ENCODE data around the gene NECAB2. TPM values are rescaled to one million over a fixed set of nuclear protein-coding genes. Genes with fewer than 3 reads are reported as not detected.

The NECAB2 gene
- total RNA-seq, 6 donors from 2014 or later = 0.40 to 1.2 (median 0.44) TPM; not detected in 3

DNA sequence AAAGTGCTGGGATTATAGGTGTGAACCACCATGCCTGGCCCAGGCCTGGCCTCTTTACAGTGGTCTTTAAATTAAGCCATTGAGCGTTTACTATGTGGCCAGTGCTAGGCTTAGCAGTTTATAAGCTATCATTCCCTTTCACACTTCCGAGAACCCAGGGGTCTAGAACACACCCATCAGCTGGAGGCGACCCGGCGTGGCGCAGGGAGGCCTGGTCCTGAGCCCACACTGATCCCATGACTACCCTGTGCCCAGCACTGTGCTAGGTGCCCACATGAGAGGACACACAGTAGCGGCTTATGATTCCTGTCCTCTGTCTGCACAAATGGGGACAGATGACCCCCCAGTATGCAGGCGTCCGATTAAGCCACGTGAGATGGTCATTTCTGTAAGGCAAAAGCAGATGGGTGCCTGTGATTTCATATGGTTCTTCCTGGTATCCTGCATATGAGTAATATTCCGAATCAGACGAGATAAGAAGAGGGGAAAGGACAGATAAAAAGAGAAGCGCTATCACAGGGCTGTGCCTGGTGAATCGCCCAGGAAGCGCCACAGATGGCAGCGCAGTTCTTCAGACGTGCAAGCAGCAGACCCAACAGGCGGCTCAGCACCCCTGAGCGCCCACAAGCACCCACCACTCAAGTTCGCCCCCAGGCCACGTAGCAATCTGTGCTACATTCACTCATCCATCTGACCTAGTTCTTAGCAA is 9.8 kb upstream of the NECAB2 start:
- Histone ChIP-seq H3K9me3 (no peaks in the 10 kb centered on the region), H3K27ac (no peak overlapping the region), H3K36me3 (peaks cover 3 to 55% (median 44%) of the 10 kb centered on the region in 4 donors), H3K4me1 (peaks cover 17 to 34% (median 18%) of the 10 kb centered on the region in 4 donors), H3K27me3 (no peaks in the 10 kb centered on the region), H3K4me3 (no peak overlapping the region)
- no peak for DNase-seq
- TF ChIP-seq, protein P1, sequence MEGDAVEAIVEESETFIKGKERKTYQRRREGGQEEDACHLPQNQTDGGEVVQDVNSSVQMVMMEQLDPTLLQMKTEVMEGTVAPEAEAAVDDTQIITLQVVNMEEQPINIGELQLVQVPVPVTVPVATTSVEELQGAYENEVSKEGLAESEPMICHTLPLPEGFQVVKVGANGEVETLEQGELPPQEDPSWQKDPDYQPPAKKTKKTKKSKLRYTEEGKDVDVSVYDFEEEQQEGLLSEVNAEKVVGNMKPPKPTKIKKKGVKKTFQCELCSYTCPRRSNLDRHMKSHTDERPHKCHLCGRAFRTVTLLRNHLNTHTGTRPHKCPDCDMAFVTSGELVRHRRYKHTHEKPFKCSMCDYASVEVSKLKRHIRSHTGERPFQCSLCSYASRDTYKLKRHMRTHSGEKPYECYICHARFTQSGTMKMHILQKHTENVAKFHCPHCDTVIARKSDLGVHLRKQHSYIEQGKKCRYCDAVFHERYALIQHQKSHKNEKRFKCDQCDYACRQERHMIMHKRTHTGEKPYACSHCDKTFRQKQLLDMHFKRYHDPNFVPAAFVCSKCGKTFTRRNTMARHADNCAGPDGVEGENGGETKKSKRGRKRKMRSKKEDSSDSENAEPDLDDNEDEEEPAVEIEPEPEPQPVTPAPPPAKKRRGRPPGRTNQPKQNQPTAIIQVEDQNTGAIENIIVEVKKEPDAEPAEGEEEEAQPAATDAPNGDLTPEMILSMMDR (IDR thresholded peaks at IDR 0.05) = no peak
- TF ChIP-seq POLR2AphosphoS5 (IDR thresholded peaks at IDR 0.05) (no peak), EP300 (IDR thresholded peaks at IDR 0.05) (no peak), POLR2A (IDR thresholded peaks at IDR 0.05) (no peak)
- WGBS, 2 donors = 85 to 91% methylated on average over 15 to 21 of the region's 21 CpGs
- no peak for ATAC-seq (ENCODE audit: low FRiP score in 2 of 2)

DNA sequence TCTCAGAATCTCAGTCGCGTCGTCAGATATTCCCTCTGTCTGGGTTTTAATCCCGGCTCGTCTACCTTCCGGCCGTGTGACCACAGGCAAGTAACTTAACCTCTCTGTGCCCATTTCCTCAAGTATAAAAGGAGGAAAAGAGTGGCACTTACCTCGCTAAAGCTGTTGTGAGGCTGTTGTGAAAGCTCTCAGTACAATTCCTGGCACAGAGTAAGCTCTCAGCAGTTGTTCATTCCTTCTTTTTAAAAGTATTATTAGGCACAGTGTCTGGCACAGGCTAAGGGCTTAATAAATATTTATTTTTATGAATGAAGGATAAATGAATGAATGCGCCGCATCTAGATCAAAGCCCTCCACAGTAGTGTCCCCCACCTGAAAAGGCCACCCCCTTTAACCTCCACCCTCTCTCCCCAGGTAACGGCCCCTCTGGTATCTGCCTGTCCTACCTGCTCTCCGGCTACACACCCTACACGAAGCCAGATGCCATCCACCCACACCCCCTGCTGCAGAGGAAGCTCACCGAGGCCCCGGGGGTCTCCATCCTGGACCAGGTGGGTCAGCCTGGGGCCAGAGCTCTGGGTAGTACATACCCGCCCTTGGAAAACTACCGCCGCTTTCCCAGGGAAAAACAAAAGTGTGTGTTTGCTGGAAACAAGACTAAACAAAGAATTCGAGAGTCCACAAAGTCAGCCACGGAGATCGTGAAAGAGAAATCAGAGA is 9.0 kb upstream of the NECAB2 start:
- no peak for DNase-seq
- Histone ChIP-seq H3K27me3 (no peaks in the 10 kb centered on the region), H3K9me3 (no peaks in the 10 kb centered on the region), H3K4me1 (peaks cover 9 to 27% (median 13%) of the 10 kb centered on the region in 4 donors), H3K27ac (no peak overlapping the region), H3K4me3 (no peak overlapping the region), H3K36me3 (peaks cover 3 to 62% (median 44%) of the 10 kb centered on the region in 4 donors)
- 69 to 83% methylated on average over 17 to 21 of the region's 21 CpGs for WGBS, 2 donors
- ATAC-seq (ENCODE audit: low FRiP score in 2 of 2) = no peak
- no peak for TF ChIP-seq POLR2AphosphoS5 (IDR thresholded peaks at IDR 0.05)
- TF ChIP-seq, protein P1 (IDR thresholded peaks at IDR 0.05) = no peak
- no peak for TF ChIP-seq EP300 (IDR thresholded peaks at IDR 0.05)
- no peak for TF ChIP-seq POLR2A (IDR thresholded peaks at IDR 0.05)

DNA sequence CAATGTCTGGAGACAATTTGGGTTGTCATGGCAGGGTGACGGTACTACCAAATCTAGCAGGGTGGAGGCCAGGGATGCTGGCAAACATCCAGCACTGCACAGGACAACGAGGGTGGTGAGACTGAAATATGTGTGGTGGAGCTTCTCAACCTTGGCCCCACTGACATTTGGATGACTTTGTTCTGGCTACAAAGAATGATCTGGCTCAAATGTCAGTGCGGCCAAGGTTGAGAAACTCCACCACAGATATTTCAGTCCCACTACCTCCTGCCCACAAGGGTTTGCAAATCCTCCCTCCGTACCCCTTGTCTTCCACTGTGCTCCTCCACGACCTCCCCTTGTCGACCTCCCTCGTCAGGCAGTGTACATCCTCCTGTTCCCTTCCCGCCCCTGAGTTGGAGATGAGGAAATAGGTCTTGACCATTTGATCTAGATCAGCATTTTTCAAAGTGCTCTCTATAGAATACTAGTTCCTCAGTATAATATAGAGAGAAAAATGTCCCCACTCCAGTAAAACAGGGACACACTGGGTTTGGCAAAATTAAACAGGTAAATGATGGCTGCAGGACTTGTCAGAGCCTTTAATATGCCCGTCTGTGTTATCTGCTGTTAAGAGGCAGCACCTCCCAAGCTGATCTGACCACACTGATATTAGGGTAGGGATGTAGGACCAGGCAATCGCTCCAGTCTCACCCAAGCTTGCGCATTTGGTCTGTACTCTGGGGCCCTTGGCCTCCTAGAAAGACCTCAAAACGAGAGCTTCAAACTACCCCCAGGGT is 8.2 kb upstream of the NECAB2 start:
- Histone ChIP-seq H3K4me3 (no peak overlapping the region), H3K36me3 (peaks cover 3 to 70% (median 44%) of the 10 kb centered on the region in 4 donors), H3K27ac (no peak overlapping the region), H3K4me1 (peaks cover 1 to 18% (median 5%) of the 10 kb centered on the region in 4 donors), H3K9me3 (no peaks in the 10 kb centered on the region), H3K27me3 (no peaks in the 10 kb centered on the region)
- ATAC-seq (ENCODE audit: low FRiP score in 2 of 2) (no peak), DNase-seq (no peak)
- WGBS, 2 donors = 71 to 82% methylated on average over 12 of the region's 12 CpGs
- TF ChIP-seq EP300 (IDR thresholded peaks at IDR 0.05) = no peak
- TF ChIP-seq POLR2AphosphoS5 (IDR thresholded peaks at IDR 0.05) = no peak
- TF ChIP-seq POLR2A (IDR thresholded peaks at IDR 0.05) = no peak
- TF ChIP-seq, protein P1 (IDR thresholded peaks at IDR 0.05) = no peak

DNA sequence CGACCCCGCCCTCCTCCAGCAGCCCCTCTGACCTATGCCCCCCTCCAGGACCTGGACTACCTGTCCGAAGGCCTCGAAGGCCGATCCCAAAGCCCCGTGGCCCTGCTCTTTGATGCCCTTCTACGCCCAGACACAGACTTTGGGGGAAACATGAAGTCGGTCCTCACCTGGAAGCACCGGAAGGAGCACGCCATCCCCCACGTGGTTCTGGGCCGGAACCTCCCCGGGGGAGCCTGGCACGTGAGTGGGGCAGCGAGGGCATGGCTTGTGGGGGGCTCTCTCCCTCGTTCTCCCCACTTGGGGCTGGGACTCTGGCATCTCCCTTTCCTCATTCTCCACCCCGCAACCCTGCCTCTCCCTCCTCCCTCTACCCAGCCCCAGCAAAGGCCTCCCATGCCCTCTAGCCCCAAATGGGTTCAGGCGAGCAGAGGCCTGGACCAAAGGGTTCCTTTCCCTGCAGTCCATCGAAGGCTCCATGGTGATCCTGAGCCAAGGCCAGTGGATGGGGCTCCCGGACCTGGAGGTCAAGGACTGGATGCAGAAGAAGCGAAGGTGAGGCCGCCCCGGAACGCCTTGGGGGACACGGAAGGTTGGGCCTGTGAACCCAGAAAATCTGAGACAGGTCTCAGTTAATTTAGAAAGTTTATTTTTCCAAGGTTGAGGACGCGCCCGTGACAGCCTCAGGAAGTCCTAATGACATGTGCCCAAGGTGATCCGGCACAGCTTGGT is 7.4 kb upstream of the NECAB2 start:
- Histone ChIP-seq H3K4me3 (no peak overlapping the region), H3K27ac (no peak overlapping the region), H3K9me3 (no peaks in the 10 kb centered on the region), H3K36me3 (peaks cover 3 to 79% (median 48%) of the 10 kb centered on the region in 4 donors), H3K4me1 (peaks cover 0 to 11% (median 1%) of the 10 kb centered on the region in 4 donors), H3K27me3 (no peaks in the 10 kb centered on the region)
- DNase-seq (no peak), ATAC-seq (ENCODE audit: low FRiP score in 2 of 2) (no peak)
- WGBS, 2 donors = 95 to 96% methylated on average over 27 to 29 of the region's 29 CpGs
- TF ChIP-seq EP300 (IDR thresholded peaks at IDR 0.05) = no peak
- no peak for TF ChIP-seq POLR2A (IDR thresholded peaks at IDR 0.05)
- TF ChIP-seq POLR2AphosphoS5 (IDR thresholded peaks at IDR 0.05) = no peak
- TF ChIP-seq, protein P1 (IDR thresholded peaks at IDR 0.05) = no peak
